ENCODE data around the gene C3orf20. TPM values are rescaled to one million over a fixed set of nuclear protein-coding genes. Genes with fewer than 3 reads are reported as not detected.

Gene C3orf20
- total and polyA plus RNA-seq, 2 of the 13 experiments (the other 11 are each of a cell fraction or from before 2014, with no cell fraction given) = 0.03 to 0.04 TPM

GRCh38 chr3:14758297-14758696 lies 83.4 kb downstream of the C3orf20 start (continued):
- TF ChIP-seq PAXIP1 (CRISPR knock-in tag; conservative IDR thresholded peaks at IDR 0.05) = no peak
- no peak for TF ChIP-seq PRDM10 (CRISPR knock-in tag; IDR thresholded peaks at IDR 0.05; ENCODE audit: low read depth)
- no peak for TF ChIP-seq MLXIP (CRISPR knock-in tag; IDR thresholded peaks at IDR 0.05; ENCODE audit: borderline replicate concordance)
- TF ChIP-seq JARID2 (CRISPR knock-in tag; IDR thresholded peaks at IDR 0.05; ENCODE audit: insufficient replicate concordance) = no peak
- TF ChIP-seq TFDP2 (CRISPR knock-in tag; IDR thresholded peaks at IDR 0.05) = no peak
- TF ChIP-seq ZNF564 (CRISPR knock-in tag; IDR thresholded peaks at IDR 0.05) = no peak
- TF ChIP-seq MAFF (IDR thresholded peaks at IDR 0.05; ENCODE audit: low read depth, low read length) = no peak

All from HepG2 (cell line).